Suprapubic skin (tissue), 4 donors: ENCODE measurements around the gene PIAS4. TPM values are rescaled to one million over a fixed set of nuclear protein-coding genes. Genes with fewer than 3 reads are reported as not detected.

Experiments used
- DNase-seq, 2 donors: peaks; one replicate each; pipeline ENCODE4 v3.0.0-alpha.2; 2019; ENCODE audit warnings: low spot score in 2 of 2
- H3K27ac ChIP-seq: fragments of 200-600 bp; sonication (generic); one replicate; pipeline ENCODE4 v1.5.1; 2019
- H3K27me3 ChIP-seq: fragments of 200-600 bp; sonication (generic); one replicate; pipeline ENCODE4 v1.5.1; 2019
- H3K36me3 ChIP-seq: fragments of 200-600 bp; sonication (generic); one replicate; pipeline ENCODE4 v1.5.1; 2019
- H3K4me1 ChIP-seq: fragments of 200-600 bp; sonication (generic); one replicate; pipeline ENCODE4 v1.5.1; 2019
- H3K4me3 ChIP-seq: fragments of 200-600 bp; sonication (generic); one replicate; pipeline ENCODE4 v1.5.1; 2019; ENCODE audit warnings: mild to moderate bottlenecking
- H3K9me3 ChIP-seq: fragments of 200-600 bp; sonication (generic); one replicate; pipeline ENCODE4 v1.5.1; 2019
- EP300 ChIP-seq: sonication (generic); formaldehyde crosslinking; IDR thresholded peaks from one replicate; pipeline ENCODE4 v1.6.1; 2017; ENCODE audit warnings: antibody characterized with exemption
- POLR2A ChIP-seq, 2 donors: fragments of 450-650 bp; IDR thresholded peaks; one replicate each; pipeline ENCODE4 v1.6.1; 2017; ENCODE audit warnings: antibody characterized with exemption in 2 of 2, mild to moderate bottlenecking in 2 of 2, moderate library complexity in 2 of 2
- POLR2AphosphoS5 ChIP-seq, 3 donors: sonication (generic); formaldehyde crosslinking; IDR thresholded peaks; one replicate each; pipeline ENCODE4 v1.6.1; 2017; ENCODE audit warnings: antibody characterized with exemption in 3 of 3
- WGBS: methylation state at CpG from one replicate; pipeline ENCODE4 v1.1.5; 2018; 5-methylcytosine and 5-hydroxymethylcytosine counted together
- total RNA-seq, 4 donors: library from RNA; depleted of rRNA; stranded (reverse); fragments of >200 nt; gene quantifications; one replicate each; pipeline ENCODE4 v1.1.0, GENCODE V29; 2016
- TF ChIP-seq, protein P1 (sequence below), 2 donors: fragments of 200-600 bp in 1 of 2; fragments of 450-650 bp in 1 of 2; sonication (generic) in 1 of 2; IDR thresholded peaks; one replicate each; pipeline ENCODE4 v1.5.1; 2016 to 2019; ENCODE audit warnings: antibody characterized with exemption in 2 of 2, mild to moderate bottlenecking in 1 of 2, moderate library complexity in 1 of 2

Gene PIAS4
- total RNA-seq, 4 donors from 2014 or later, result 17.1 to 28.7 (median 22.6) TPM

DNA sequence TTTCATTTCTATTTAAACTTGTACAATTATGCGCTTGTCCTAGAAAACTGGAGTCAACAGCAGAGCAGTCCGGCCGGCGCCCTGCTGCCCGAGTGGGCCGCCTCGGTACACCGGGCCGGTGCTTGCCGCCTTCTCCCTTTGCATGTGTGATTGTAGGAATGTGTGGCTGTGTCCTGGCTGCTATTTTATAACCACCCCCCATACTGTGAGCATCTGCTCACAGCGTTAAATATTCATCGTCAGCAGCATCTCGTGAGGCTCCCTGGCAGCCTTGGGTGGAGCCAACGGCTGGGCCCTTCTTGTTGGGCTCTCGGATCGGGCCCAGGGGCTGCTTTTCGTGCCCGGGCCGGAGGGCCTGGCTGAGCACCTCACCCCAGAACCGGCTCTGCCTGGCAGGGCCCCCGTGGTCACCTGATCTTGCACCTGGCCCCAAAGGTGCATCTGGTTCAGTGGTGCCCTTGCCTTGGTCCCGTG is 10.6 kb downstream of the PIAS4 start:
- WGBS, result 82% methylated on average over 18 of the region's 22 CpGs
- no peak for DNase-seq
- no peak overlapping the region for H3K27ac ChIP-seq
- H3K36me3 ChIP-seq, result peaks cover 36% of the 10 kb centered on the region
- H3K4me3 ChIP-seq, result no peak overlapping the region
- H3K27me3 ChIP-seq, result no peaks in the 10 kb centered on the region
- no peaks in the 10 kb centered on the region for H3K9me3 ChIP-seq
- no peak for TF ChIP-seq POLR2A (IDR thresholded peaks at IDR 0.05)
- peaks cover 23% of the 10 kb centered on the region for H3K4me1 ChIP-seq

DNA sequence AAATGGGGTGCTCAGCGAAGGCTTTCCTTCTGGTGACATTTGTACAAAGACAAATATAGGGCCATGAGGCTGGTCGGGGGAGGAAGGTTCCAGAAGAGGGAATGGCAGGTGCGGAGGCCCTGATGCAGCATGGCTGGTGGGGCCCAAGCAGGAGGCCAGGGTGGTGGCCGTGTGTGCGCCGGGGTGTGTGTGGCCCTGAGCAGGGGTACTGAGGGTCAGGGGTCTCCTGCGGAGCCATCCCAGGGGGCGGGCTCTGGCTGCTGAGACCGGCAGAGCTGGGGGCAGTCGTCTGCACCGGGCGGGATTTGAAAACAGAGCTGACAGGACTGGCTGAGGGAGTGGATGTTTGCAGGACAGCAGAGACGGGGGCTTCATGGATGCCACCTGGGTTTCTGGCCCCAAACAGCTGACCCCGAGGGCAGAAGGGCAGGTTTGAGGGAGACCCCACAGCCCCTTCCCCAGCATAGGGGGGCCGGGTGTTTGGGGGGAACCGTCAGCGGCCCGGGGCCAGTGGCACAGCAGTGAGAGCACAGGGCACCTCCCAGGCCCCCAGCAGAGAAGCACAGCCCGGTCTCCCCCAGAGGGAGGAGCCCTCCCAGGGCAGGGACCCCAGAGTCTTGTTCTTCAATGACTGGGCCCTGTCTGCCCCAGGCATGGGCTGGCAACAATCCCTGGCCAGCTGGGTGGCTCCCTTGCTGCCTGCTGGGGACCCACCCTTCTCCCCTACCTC is 11.4 kb downstream of the PIAS4 start:
- no peaks in the 10 kb centered on the region for H3K9me3 ChIP-seq
- peaks cover 19% of the 10 kb centered on the region for H3K4me1 ChIP-seq
- H3K4me3 ChIP-seq, result no peak overlapping the region
- WGBS, result 72% methylated on average over 11 of the region's 19 CpGs
- no peak for TF ChIP-seq POLR2A (IDR thresholded peaks at IDR 0.05)
- TF ChIP-seq, protein P1, sequence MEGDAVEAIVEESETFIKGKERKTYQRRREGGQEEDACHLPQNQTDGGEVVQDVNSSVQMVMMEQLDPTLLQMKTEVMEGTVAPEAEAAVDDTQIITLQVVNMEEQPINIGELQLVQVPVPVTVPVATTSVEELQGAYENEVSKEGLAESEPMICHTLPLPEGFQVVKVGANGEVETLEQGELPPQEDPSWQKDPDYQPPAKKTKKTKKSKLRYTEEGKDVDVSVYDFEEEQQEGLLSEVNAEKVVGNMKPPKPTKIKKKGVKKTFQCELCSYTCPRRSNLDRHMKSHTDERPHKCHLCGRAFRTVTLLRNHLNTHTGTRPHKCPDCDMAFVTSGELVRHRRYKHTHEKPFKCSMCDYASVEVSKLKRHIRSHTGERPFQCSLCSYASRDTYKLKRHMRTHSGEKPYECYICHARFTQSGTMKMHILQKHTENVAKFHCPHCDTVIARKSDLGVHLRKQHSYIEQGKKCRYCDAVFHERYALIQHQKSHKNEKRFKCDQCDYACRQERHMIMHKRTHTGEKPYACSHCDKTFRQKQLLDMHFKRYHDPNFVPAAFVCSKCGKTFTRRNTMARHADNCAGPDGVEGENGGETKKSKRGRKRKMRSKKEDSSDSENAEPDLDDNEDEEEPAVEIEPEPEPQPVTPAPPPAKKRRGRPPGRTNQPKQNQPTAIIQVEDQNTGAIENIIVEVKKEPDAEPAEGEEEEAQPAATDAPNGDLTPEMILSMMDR (IDR thresholded peaks at IDR 0.05), result no peak
- TF ChIP-seq EP300, result no peak
- no peak for TF ChIP-seq POLR2AphosphoS5 (IDR thresholded peaks at IDR 0.05)
- no peak for DNase-seq
- H3K27ac ChIP-seq, result peak overlapping the region; percentile 11
- H3K36me3 ChIP-seq, result peaks cover 35% of the 10 kb centered on the region
- no peaks in the 10 kb centered on the region for H3K27me3 ChIP-seq

DNA sequence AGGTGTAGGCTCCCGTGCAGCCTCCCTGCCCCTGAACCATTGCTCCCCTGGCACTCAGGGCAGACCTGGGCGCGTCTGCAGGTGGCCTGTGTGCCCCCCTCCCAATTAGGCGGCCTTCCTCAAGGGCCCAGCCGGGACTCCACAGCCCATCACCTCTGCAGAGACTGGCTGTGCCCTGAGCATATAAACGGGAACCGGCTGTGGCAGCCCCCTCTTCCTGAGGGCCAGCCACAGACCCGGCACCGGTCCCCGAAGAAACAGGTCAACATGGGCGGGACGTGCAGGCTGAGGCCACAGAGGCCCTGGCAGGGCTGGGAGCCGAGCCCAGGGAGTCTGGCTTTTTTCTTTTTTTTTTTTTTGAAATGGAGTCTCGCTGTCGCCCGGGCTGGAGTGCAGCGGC is 12.0 kb downstream of the PIAS4 start:
- H3K9me3 ChIP-seq, result no peaks in the 10 kb centered on the region
- H3K27ac ChIP-seq, result peak overlapping the region; percentile 11
- WGBS, result 67% methylated on average over 17 of the region's 17 CpGs
- peaks cover 34% of the 10 kb centered on the region for H3K36me3 ChIP-seq
- H3K27me3 ChIP-seq, result no peaks in the 10 kb centered on the region
- peaks cover 18% of the 10 kb centered on the region for H3K4me1 ChIP-seq
- TF ChIP-seq POLR2A (IDR thresholded peaks at IDR 0.05) (no peak), EP300 (no peak), POLR2AphosphoS5 (IDR thresholded peaks at IDR 0.05) (no peak)
- TF ChIP-seq, protein P1 (IDR thresholded peaks at IDR 0.05), result no peak
- DNase-seq, result no peak
- H3K4me3 ChIP-seq, result no peak overlapping the region

DNA sequence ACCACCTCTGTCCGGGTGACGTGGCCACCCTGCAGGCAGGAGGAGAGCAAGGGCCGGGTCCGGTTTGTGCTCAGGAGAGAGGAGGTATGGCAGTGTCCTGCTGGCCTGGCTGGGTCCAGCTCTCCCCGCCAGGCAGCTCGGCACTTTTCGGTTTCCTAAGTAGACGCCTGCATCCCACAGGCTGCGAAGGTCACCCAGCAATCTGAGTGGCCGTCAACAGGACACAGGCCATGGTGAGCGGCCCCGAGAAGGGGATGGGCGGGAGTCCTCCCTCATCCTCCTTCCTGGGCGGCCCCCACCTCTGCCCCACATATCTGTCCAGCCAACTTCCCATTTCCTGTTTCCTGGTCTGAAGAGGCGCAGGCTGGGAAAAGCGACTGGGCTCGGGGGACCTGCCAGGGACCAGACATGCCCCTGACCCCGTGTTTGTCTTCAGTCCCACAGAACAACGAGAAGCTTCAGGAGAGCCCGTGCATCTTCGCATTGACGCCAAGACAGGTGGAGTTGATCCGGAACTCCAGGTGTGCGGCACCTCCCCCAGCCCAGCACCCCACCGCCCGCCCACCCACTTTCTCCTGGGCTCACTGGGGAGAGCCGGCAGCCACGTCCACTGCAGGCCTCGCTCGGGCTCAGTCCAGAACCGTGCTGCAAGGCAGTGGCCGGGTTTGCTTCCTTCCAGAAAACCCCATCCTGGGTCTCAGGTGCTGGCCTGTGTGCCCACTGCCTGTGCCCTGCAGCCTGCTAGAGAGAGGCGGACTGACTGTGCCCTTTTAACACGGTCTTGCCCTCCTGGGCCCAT is 16.3 kb downstream of the PIAS4 start:
- H3K4me3 ChIP-seq, result no peak overlapping the region
- no peak overlapping the region for H3K27ac ChIP-seq
- peaks cover 42% of the 10 kb centered on the region for H3K36me3 ChIP-seq
- DNase-seq, result no peak
- H3K27me3 ChIP-seq, result no peaks in the 10 kb centered on the region
- 90% methylated on average over 14 of the region's 34 CpGs for WGBS
- peaks cover 7% of the 10 kb centered on the region for H3K4me1 ChIP-seq
- no peak for TF ChIP-seq POLR2A (IDR thresholded peaks at IDR 0.05)
- no peak for TF ChIP-seq POLR2AphosphoS5 (IDR thresholded peaks at IDR 0.05)
- TF ChIP-seq, protein P1 (IDR thresholded peaks at IDR 0.05), result no peak
- no peak for TF ChIP-seq EP300
- no peaks in the 10 kb centered on the region for H3K9me3 ChIP-seq

DNA sequence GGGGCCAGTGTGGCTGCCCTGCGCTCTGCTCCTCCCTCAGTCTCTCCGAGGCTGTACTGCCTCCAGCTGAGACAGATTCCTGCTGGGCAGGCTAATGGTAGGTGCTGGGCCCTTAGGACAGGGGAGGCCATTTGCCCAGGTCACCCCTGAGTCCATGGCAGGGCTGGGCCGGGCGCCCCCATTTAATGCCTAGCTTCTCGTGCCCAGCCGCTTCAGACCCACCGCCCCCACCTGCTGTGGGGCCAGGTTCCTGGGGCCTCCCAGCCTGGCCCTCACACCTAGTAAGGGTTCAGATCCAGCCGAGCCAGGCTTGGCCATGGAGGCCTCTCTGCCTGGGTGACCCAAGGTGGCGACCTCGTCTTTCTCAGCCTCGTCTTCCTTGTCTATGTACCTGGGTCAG is 17.8 kb downstream of the PIAS4 start:
- H3K4me3 ChIP-seq, result no peak overlapping the region
- no peak overlapping the region for H3K27ac ChIP-seq
- 75% methylated on average over 10 of the region's 11 CpGs for WGBS
- no peaks in the 10 kb centered on the region for H3K9me3 ChIP-seq
- H3K27me3 ChIP-seq, result no peaks in the 10 kb centered on the region
- TF ChIP-seq POLR2AphosphoS5 (IDR thresholded peaks at IDR 0.05), result no peak
- TF ChIP-seq, protein P1 (IDR thresholded peaks at IDR 0.05), result no peak
- TF ChIP-seq POLR2A (IDR thresholded peaks at IDR 0.05), result no peak
- no peak for TF ChIP-seq EP300
- H3K36me3 ChIP-seq, result peaks cover 54% of the 10 kb centered on the region
- no peaks in the 10 kb centered on the region for H3K4me1 ChIP-seq
- no peak for DNase-seq
